Measurements from ENCODE around the gene ROBO4. TPM values are rescaled to one million over a fixed set of nuclear protein-coding genes. Genes with fewer than 3 reads are reported as not detected.

Gene ROBO4
- total RNA-seq, 2 donors from 2014 or later: 4.3 to 4.8 TPM

- DNase-seq: no peak
- ATAC-seq: peak; percentile 68
- intact Hi-C loops (cut with DNase I, micrococcal nuclease): loop anchor here in 1 of 2 donors (10.0 kb wide), 2 partner anchors 70 to 170 kb away; partner anchors contain the start of gene ESAM
Measured at GRCh38 chr11:124834526-124835180, 63.0 kb downstream of the ROBO4 start.

Other genes starting within 250 kb of the ROBO4 start
- gene SIAE, start 224.1 kb downstream of the ROBO4 start, total RNA-seq: 100 to 1,000 TPM; 207 to 293 TPM
- 1 to 10 TPM; 7.4 to 8.7 TPM for gene SPA17, start 224.0 kb downstream of the ROBO4 start, total RNA-seq
- 1 to 10 TPM; 1.8 to 2.5 TPM for gene NRGN, start 157.9 kb downstream of the ROBO4 start, total RNA-seq
- 100 to 1,000 TPM; 176 to 228 TPM for gene VSIG2, start 145.6 kb downstream of the ROBO4 start, total RNA-seq
- gene ESAM, start 135.6 kb downstream of the ROBO4 start, total RNA-seq: 1 to 10 TPM; 8.6 to 9.6 TPM
- gene MSANTD2, start 97.5 kb downstream of the ROBO4 start, total RNA-seq: 1 to 10 TPM; 7.3 to 9.0 TPM
- 10 to 100 TPM in 1 of 2 donors, 1 to 10 TPM in 1; 9.2 to 12.0 TPM for gene ROBO3, start 32.4 kb downstream of the ROBO4 start, total RNA-seq
- not detected for gene HEPN1, start 21.4 kb upstream of the ROBO4 start, total RNA-seq
- gene HEPACAM, start 38.2 kb upstream of the ROBO4 start, total RNA-seq: under 1 TPM in 1 of 2 donors, not detected in 1; 0.14 TPM
- gene CCDC15, start 56.3 kb upstream of the ROBO4 start, total RNA-seq: 1 to 10 TPM in 1 of 2 donors, under 1 TPM in 1; 0.53 to 1.2 TPM
- gene SLC37A2, start 165.4 kb upstream of the ROBO4 start, total RNA-seq: 10 to 100 TPM in 1 of 2 donors, 1 to 10 TPM in 1; 6.3 to 25.8 TPM
- gene TMEM218, start 213.8 kb upstream of the ROBO4 start, total RNA-seq: 10 to 100 TPM; 11.3 to 13.3 TPM